ENCODE results near the gene LST1. TPM values are rescaled to one million over a fixed set of nuclear protein-coding genes. Genes with fewer than 3 reads are reported as not detected.

LST1 gene
- total and polyA plus RNA-seq, 2 donors (not counting 1 experiment from before 2014, with no cell fraction given): 7.4 to 30.5 TPM

GRCh38 chr6:31579546-31580437 is 6.3 kb upstream of the LST1 start:
- Histone ChIP-seq H3K79me2 (ENCODE audit: control insufficient read depth, insufficient read depth, low read length) (peaks cover 85% of the 10 kb centered on the region), H3K27ac (ENCODE audit: low read length in 2 of 2) (peak overlapping the region; percentile 95 to 97), H3K36me3 (replicated peaks in 1 of 2; ENCODE audit: control extremely low read depth in 1 of 2, control insufficient read depth in 1 of 2, extremely low read depth in 1 of 2, insufficient read depth in 2 of 2, low read length in 1 of 2) (peaks cover 2 to 39% of the 10 kb centered on the region in 2 experiments), H3K9me3 (ENCODE audit: control extremely low read depth in 1 of 3, control insufficient read depth in 2 of 3, insufficient read depth in 1 of 3, low read length in 2 of 3) (no peaks in the 10 kb centered on the region), H3K4me1 (ENCODE audit: control insufficient read depth in 2 of 2, insufficient read depth in 2 of 2, low read length in 2 of 2) (peaks cover 65 to 83% of the 10 kb centered on the region in 2 donors), H3K4me3 (ENCODE audit: control extremely low read depth in 1 of 5, extremely low read depth in 1 of 5, insufficient read depth in 1 of 5, low read depth in 2 of 5, low read length in 4 of 5) (peak overlapping the region; percentile 51 to 100 (median 85)), H3K27me3 (replicated peaks in 1 of 4; ENCODE audit: control extremely low read depth in 1 of 4, control insufficient read depth in 3 of 4, insufficient read depth in 4 of 4, low read length in 3 of 4) (no peaks in the 10 kb centered on the region), H3K9ac (ENCODE audit: low read length) (peak overlapping the region; percentile 97), H3K4me2 (replicated peaks; ENCODE audit: low read depth, low read length, poor library complexity, severe bottlenecking) (peak overlapping the region; percentile 88), H4K20me1 (ENCODE audit: control insufficient read depth, insufficient read depth, low read length, poor library complexity, severe bottlenecking) (peaks cover 33% of the 10 kb centered on the region), H2AFZ (ENCODE audit: insufficient read depth, low read depth, low read length, poor library complexity, severe bottlenecking) (no peak overlapping the region)
- WGBS (ENCODE audit: insufficient coverage): 81% methylated on average over 4 of the region's 8 CpGs
- peak overlapping the region; percentile 99 for H3K27ac Mint-ChIP-seq
- ChIA-PET CTCF (interaction anchor here (0.8 to 35.3 kb wide), 8 partner anchors 16 to 253 kb away, joined by 3 to 2241 read pairs (median 6); partner anchors contain the start of genes ATP6V1G2, DDX39B, LST1 and LTA), POLR2A (interaction anchor here (0.6 to 42.6 kb wide), 8 partner anchors 5 to 933 kb away, joined by 3 to 1450 read pairs (median 7); partner anchors contain the start of genes ATP6V1G2, DDX39B, LST1 and LTA)
- no peaks in the 10 kb centered on the region for H3K27me3 Mint-ChIP-seq
- peak overlapping the region; percentile 98 for H3K4me3 Mint-ChIP-seq
- TF ChIP-seq EZH2 (IDR thresholded peaks at IDR 0.05; ENCODE audit: borderline replicate concordance, insufficient read depth, low read depth, low read length, poor library complexity, severe bottlenecking) (no peak), CTCF (IDR thresholded peaks at IDR 0.05) (no peak)
- no peak for DNase-seq
- ATAC-seq (ENCODE audit: low read depth): no peak
- peaks cover 83% of the 10 kb centered on the region for H3K4me1 Mint-ChIP-seq
- no peaks in the 10 kb centered on the region for H3K9me3 Mint-ChIP-seq (ENCODE audit: insufficient read depth)
- intact Hi-C loops (cut with micrococcal nuclease): loop anchor here (1.0 to 2.0 kb wide), 2 partner anchors 21 to 28 kb away; no protein-coding TSS in a partner anchor

Measured in B cell (primary cell).